Measurements from ENCODE around the gene CD47.
A peak's percentile ranks its signal among the peaks of the same experiment; 100 is the strongest.

CD47 gene

GRCh38 chr3:108106031-108106430 lies 15.2 kb upstream of the CD47 start:
- no peak for DNase-seq (ENCODE audit: low spot score)
- TF ChIP-seq CTCF (IDR thresholded peaks at IDR 0.05; ENCODE audit: extremely low read depth, insufficient read depth, missing control alignments), result no peak
- in situ Hi-C loops (cut with MboI; ENCODE audit: low pct_unique_long_range_greater_than_20kb, low sequenced_read_pairs, unreplicated experiment), result no loop called here

GRCh38 chr3:108103886-108104797 lies 13.3 kb upstream of the CD47 start:
- in situ Hi-C loops (cut with MboI; ENCODE audit: low pct_unique_long_range_greater_than_20kb, low sequenced_read_pairs, unreplicated experiment), result no loop called here

GRCh38 chr3:108103040-108103751 lies 12.4 kb upstream of the CD47 start:
- in situ Hi-C loops (cut with MboI; ENCODE audit: low pct_unique_long_range_greater_than_20kb, low sequenced_read_pairs, unreplicated experiment), result no loop called here

More at GRCh38 chr3:108103886-108104797, 13.3 kb upstream of the CD47 start:
- no peak for DNase-seq (ENCODE audit: low spot score)
- no peak for TF ChIP-seq CTCF (IDR thresholded peaks at IDR 0.05; ENCODE audit: extremely low read depth, insufficient read depth, missing control alignments)

GRCh38 chr3:108102420-108103039 lies 11.7 kb upstream of the CD47 start:
- DNase-seq (ENCODE audit: low spot score), result no peak
- no peak for TF ChIP-seq CTCF (IDR thresholded peaks at IDR 0.05; ENCODE audit: extremely low read depth, insufficient read depth, missing control alignments)
- in situ Hi-C loops (cut with MboI; ENCODE audit: low pct_unique_long_range_greater_than_20kb, low sequenced_read_pairs, unreplicated experiment), result no loop called here

More at GRCh38 chr3:108103040-108103751, 12.4 kb upstream of the CD47 start:
- TF ChIP-seq CTCF (IDR thresholded peaks at IDR 0.05; ENCODE audit: extremely low read depth, insufficient read depth, missing control alignments), result no peak
- no peak for DNase-seq (ENCODE audit: low spot score)

GRCh38 chr3:108100906-108101660 lies 10.3 kb upstream of the CD47 start:
- in situ Hi-C loops (cut with MboI; ENCODE audit: low pct_unique_long_range_greater_than_20kb, low sequenced_read_pairs, unreplicated experiment), result no loop called here
- TF ChIP-seq CTCF (IDR thresholded peaks at IDR 0.05; ENCODE audit: extremely low read depth, insufficient read depth, missing control alignments), result no peak
- peak; percentile 64 for DNase-seq (ENCODE audit: low spot score)
